Gastroesophageal sphincter (tissue), 3 donors: ENCODE results near the gene PARD3B.

Experiments
- POLR2AphosphoS5 ChIP-seq: sonication (generic); formaldehyde crosslinking; IDR thresholded peaks from one replicate; pipeline ENCODE4 v1.6.1; 2017; ENCODE audit warnings: antibody characterized with exemption
- TF ChIP-seq, protein P1 (sequence below), 4 experiments: fragments of 200-600 bp in 2 of 4; fragments of 450-650 bp in 2 of 4; sonication (generic) in 1 of 4; IDR thresholded peaks; one replicate each; pipeline ENCODE4 v1.5.1; 2017 to 2019; ENCODE audit warnings: antibody characterized with exemption in 4 of 4, mild to moderate bottlenecking in 2 of 4, moderate library complexity in 2 of 4

DNA sequence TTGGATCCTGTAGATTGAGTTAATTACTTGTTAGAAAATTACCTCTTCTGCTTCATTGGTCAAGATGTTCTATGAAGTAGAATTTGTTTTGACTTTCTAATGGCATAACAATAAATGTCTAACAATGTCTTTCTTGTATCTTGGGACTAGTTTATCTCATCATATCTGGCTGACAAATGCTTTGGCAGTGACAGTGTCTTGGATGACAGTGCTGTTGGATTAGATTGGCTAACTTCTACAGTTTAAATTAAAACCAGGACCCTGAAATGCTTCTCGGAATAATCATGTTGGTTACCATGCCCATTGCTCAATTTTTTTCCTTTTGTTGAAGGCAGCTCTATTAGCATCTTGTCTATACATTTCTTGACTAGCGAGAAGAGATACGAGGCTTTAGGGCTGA lies 176.9 kb downstream of the PARD3B start:
- TF ChIP-seq, protein P1, sequence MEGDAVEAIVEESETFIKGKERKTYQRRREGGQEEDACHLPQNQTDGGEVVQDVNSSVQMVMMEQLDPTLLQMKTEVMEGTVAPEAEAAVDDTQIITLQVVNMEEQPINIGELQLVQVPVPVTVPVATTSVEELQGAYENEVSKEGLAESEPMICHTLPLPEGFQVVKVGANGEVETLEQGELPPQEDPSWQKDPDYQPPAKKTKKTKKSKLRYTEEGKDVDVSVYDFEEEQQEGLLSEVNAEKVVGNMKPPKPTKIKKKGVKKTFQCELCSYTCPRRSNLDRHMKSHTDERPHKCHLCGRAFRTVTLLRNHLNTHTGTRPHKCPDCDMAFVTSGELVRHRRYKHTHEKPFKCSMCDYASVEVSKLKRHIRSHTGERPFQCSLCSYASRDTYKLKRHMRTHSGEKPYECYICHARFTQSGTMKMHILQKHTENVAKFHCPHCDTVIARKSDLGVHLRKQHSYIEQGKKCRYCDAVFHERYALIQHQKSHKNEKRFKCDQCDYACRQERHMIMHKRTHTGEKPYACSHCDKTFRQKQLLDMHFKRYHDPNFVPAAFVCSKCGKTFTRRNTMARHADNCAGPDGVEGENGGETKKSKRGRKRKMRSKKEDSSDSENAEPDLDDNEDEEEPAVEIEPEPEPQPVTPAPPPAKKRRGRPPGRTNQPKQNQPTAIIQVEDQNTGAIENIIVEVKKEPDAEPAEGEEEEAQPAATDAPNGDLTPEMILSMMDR (IDR thresholded peaks at IDR 0.05), result no peak
- no peak for TF ChIP-seq POLR2AphosphoS5
